ENCODE measurements around the gene ERBB4.

ERBB4 gene

DNA sequence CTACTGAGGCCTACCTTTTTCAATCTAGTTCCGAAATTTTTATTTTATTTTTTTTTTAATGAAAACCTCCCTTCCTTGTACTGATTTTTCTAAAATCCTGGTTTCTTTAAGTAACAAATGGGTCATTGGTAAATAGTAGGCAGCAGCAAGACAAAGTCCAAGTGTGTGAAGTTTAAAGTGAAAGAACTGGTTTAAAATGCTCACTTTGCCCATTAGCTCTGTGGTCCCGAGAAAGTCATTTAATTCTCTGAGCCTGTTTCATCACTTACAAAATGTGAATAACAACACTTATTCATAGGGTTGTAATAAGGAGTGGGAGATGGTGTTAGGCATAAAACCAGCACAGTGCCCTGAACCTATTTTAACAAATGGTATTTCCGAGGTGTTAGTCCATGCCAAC is 426.2 kb downstream of the ERBB4 start:
- Histone ChIP-seq H3K4me1 (ENCODE audit: insufficient read depth, low read length, poor library complexity, severe bottlenecking) (no peaks in the 10 kb centered on the region), H3F3A (ENCODE audit: low read depth) (no peaks in the 10 kb centered on the region), H3K79me2 (ENCODE audit: insufficient read depth, low read length) (no peaks in the 10 kb centered on the region), H2AFZ (ENCODE audit: low read length) (no peak overlapping the region), H3K4me3 (ENCODE audit: low read length, poor library complexity, severe bottlenecking) (no peak overlapping the region), H3K9me2 (replicated peaks; ENCODE audit: low read depth, low read length) (no peaks in the 10 kb centered on the region), H3K36me3 (ENCODE audit: insufficient read depth, low read length) (no peaks in the 10 kb centered on the region), H3K9me3 (ENCODE audit: insufficient read depth, low read depth, low read length) (no peaks in the 10 kb centered on the region), H3K4me2 (ENCODE audit: low read depth, low read length, poor library complexity, severe bottlenecking) (no peak overlapping the region), H3K27me3 (ENCODE audit: insufficient read depth, low read length, poor library complexity, severe bottlenecking) (no peaks in the 10 kb centered on the region), H4K20me1 (ENCODE audit: insufficient read depth, low read length, poor library complexity, severe bottlenecking) (no peaks in the 10 kb centered on the region), H3K9ac (ENCODE audit: low read depth, low read length, poor library complexity, severe bottlenecking) (no peak overlapping the region)
- TF ChIP-seq EZH2phosphoT487 (IDR thresholded peaks at IDR 0.05; ENCODE audit: borderline replicate concordance), result no peak
- TF ChIP-seq, protein P1, sequence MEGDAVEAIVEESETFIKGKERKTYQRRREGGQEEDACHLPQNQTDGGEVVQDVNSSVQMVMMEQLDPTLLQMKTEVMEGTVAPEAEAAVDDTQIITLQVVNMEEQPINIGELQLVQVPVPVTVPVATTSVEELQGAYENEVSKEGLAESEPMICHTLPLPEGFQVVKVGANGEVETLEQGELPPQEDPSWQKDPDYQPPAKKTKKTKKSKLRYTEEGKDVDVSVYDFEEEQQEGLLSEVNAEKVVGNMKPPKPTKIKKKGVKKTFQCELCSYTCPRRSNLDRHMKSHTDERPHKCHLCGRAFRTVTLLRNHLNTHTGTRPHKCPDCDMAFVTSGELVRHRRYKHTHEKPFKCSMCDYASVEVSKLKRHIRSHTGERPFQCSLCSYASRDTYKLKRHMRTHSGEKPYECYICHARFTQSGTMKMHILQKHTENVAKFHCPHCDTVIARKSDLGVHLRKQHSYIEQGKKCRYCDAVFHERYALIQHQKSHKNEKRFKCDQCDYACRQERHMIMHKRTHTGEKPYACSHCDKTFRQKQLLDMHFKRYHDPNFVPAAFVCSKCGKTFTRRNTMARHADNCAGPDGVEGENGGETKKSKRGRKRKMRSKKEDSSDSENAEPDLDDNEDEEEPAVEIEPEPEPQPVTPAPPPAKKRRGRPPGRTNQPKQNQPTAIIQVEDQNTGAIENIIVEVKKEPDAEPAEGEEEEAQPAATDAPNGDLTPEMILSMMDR (conservative IDR thresholded peaks at IDR 0.05; ENCODE audit: low read length), result no peak

DNA sequence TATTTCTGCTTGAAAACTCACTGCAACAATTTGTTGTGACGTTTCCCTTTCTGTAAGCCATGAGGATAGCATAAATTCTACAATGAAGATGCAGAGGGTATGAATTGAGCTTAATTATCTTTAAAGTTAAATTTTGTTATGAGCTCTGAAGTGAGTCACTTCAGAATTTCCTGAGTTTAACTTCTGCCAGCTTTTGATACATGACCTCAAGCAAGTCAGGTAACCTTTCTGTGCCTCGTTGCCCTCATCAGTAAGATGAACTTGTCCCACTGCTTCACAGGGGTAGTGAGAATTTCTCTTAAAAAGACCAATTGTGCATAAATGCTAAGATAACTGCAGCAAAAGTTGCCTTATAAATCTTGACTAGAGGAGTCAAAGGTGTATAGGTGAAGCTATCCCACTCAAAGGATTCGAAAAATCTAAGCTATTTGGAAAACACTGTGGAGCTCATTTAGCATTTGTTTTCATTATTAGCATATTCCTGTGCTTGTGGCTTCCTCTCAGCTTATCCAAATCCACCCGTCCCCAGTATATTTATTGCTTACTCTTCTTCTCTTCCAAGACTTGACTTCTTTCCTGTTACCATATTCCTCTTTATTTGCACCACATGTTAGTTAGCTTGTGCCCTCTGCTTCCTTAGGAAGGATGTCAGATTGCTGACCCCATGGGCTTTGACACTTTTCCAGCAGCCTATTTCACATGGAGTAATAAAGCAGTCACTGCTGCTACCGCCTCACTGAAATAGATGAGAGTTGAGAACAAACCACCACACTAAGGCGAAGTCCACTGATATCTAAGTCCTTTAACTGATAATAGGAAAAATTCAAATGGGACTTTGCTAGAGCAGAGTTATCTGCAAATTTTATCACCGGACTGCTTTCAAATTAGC is 428.6 kb downstream of the ERBB4 start:
- Histone ChIP-seq H3K4me2 (ENCODE audit: low read depth, low read length, poor library complexity, severe bottlenecking) (no peak overlapping the region), H2AFZ (ENCODE audit: low read length) (no peak overlapping the region), H3K4me1 (ENCODE audit: insufficient read depth, low read length, poor library complexity, severe bottlenecking) (no peaks in the 10 kb centered on the region), H3K4me3 (ENCODE audit: low read length, poor library complexity, severe bottlenecking) (no peak overlapping the region), H3K36me3 (ENCODE audit: insufficient read depth, low read length) (no peaks in the 10 kb centered on the region), H3K9me2 (replicated peaks; ENCODE audit: low read depth, low read length) (no peaks in the 10 kb centered on the region), H3K9me3 (ENCODE audit: insufficient read depth, low read depth, low read length) (no peaks in the 10 kb centered on the region), H3K27me3 (ENCODE audit: insufficient read depth, low read length, poor library complexity, severe bottlenecking) (no peaks in the 10 kb centered on the region), H4K20me1 (ENCODE audit: insufficient read depth, low read length, poor library complexity, severe bottlenecking) (no peaks in the 10 kb centered on the region), H3K79me2 (ENCODE audit: insufficient read depth, low read length) (no peaks in the 10 kb centered on the region), H3F3A (ENCODE audit: low read depth) (no peaks in the 10 kb centered on the region), H3K9ac (ENCODE audit: low read depth, low read length, poor library complexity, severe bottlenecking) (no peak overlapping the region)
- no peak for TF ChIP-seq EZH2phosphoT487 (IDR thresholded peaks at IDR 0.05; ENCODE audit: borderline replicate concordance)
- TF ChIP-seq, protein P1 (conservative IDR thresholded peaks at IDR 0.05; ENCODE audit: low read length), result no peak

DNA sequence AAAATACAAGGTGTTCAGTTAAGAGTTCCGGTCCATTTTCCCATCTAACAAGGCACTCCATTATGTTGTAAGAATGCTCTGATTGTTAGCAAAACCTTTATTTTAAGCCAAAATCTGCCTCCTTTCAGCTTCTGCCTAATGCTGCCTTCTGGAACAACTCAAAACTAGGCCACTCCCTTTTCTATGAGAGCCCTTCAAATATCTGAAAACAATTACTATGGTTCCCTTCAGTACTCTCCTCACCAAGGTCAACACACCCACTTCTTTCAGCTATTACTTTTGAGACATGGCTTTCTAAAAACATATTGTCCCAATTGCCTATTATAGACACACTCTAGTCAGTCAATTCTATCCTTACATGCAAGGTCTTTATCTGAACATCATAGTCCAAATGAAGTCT is 429.4 kb downstream of the ERBB4 start:
- Histone ChIP-seq H3K4me2 (ENCODE audit: low read depth, low read length, poor library complexity, severe bottlenecking) (no peak overlapping the region), H3F3A (ENCODE audit: low read depth) (no peaks in the 10 kb centered on the region), H3K4me1 (ENCODE audit: insufficient read depth, low read length, poor library complexity, severe bottlenecking) (no peaks in the 10 kb centered on the region), H2AFZ (ENCODE audit: low read length) (no peak overlapping the region), H3K9me3 (ENCODE audit: insufficient read depth, low read depth, low read length) (no peaks in the 10 kb centered on the region), H3K9me2 (replicated peaks; ENCODE audit: low read depth, low read length) (no peaks in the 10 kb centered on the region), H3K27me3 (ENCODE audit: insufficient read depth, low read length, poor library complexity, severe bottlenecking) (no peaks in the 10 kb centered on the region), H3K9ac (ENCODE audit: low read depth, low read length, poor library complexity, severe bottlenecking) (no peak overlapping the region), H3K36me3 (ENCODE audit: insufficient read depth, low read length) (no peaks in the 10 kb centered on the region), H4K20me1 (ENCODE audit: insufficient read depth, low read length, poor library complexity, severe bottlenecking) (no peaks in the 10 kb centered on the region), H3K4me3 (ENCODE audit: low read length, poor library complexity, severe bottlenecking) (no peak overlapping the region), H3K79me2 (ENCODE audit: insufficient read depth, low read length) (no peaks in the 10 kb centered on the region)
- TF ChIP-seq EZH2phosphoT487 (IDR thresholded peaks at IDR 0.05; ENCODE audit: borderline replicate concordance), result no peak
- TF ChIP-seq, protein P1 (conservative IDR thresholded peaks at IDR 0.05; ENCODE audit: low read length), result no peak
